AG09309 (cell line): ENCODE results near the gene GNB1.
A peak's percentile ranks its signal among the peaks of the same experiment; 100 is the strongest.

ENCODE experiments used
- DNase-seq: peaks from one replicate; pipeline ENCODE4 v3.0.0-alpha.2; 2010; ENCODE audit warnings: low read depth
- H3K4me3 ChIP-seq: 2 replicates; pipeline ENCODE4 v1.5.1; 2011; ENCODE audit warnings: mild to moderate bottlenecking, low read depth, low read length, moderate library complexity; ENCODE audit not compliant: control insufficient read depth
- TF ChIP-seq, protein P1 (sequence below): IDR thresholded peaks from 2 replicates; pipeline ENCODE4 v1.5.1; 2011; ENCODE audit warnings: mild to moderate bottlenecking, low read depth, low read length, inconsistent platforms; ENCODE audit not compliant: insufficient read depth, control insufficient read depth; ENCODE audit errors: missing control alignments

Gene GNB1

DNA sequence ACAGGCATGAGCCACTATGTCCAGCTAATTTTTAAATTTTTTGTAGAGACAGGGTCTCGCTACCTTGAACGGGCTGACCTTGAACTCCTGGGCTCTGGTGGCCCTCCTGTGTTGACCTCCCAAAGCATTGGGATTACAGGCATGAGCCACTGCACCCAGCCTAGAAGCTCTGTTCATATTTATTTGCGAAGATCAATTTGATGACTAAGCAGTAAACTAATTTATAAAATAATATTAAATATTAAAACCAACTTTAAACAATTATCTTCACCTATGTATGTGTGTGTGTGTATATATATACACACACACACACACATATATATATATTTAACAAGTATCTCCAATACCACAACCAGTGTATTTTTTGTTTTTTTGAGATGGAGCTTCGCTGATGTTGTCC, 117.0 kb downstream of the GNB1 start:
- DNase-seq, result no peak
- no peak overlapping the region for H3K4me3 ChIP-seq
- TF ChIP-seq, protein P1, sequence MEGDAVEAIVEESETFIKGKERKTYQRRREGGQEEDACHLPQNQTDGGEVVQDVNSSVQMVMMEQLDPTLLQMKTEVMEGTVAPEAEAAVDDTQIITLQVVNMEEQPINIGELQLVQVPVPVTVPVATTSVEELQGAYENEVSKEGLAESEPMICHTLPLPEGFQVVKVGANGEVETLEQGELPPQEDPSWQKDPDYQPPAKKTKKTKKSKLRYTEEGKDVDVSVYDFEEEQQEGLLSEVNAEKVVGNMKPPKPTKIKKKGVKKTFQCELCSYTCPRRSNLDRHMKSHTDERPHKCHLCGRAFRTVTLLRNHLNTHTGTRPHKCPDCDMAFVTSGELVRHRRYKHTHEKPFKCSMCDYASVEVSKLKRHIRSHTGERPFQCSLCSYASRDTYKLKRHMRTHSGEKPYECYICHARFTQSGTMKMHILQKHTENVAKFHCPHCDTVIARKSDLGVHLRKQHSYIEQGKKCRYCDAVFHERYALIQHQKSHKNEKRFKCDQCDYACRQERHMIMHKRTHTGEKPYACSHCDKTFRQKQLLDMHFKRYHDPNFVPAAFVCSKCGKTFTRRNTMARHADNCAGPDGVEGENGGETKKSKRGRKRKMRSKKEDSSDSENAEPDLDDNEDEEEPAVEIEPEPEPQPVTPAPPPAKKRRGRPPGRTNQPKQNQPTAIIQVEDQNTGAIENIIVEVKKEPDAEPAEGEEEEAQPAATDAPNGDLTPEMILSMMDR, result no peak

DNA sequence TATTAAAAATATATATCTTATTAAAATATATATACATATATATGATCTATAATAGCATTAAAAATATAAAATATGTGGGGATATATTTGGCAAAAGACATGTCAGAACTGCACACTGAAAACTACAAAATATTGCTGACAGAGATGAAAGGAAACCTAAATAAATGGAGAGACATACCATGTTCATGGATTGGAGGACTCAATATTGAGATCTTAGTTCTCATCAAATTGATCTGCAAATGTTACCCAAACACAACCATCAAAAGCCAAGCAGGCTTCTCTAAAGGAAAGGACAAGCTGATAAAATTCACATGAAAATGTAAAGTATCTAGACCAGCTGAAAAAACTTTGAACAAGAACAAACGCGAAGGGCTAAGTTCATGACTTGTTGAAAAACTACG, 119.8 kb downstream of the GNB1 start:
- TF ChIP-seq, protein P1, result no peak
- H3K4me3 ChIP-seq, result no peak overlapping the region
- DNase-seq, result no peak

GRCh38 chr1:1770102-1770501, 120.8 kb downstream of the GNB1 start:
- TF ChIP-seq, protein P1, result no peak
- H3K4me3 ChIP-seq, result no peak overlapping the region
- no peak for DNase-seq

- TF ChIP-seq, protein P1, result no peak
- H3K4me3 ChIP-seq, result no peak overlapping the region
- DNase-seq, result no peak
These were observed 122.5 kb downstream of the GNB1 start for GRCh38 chr1:1768249-1768992.

DNA sequence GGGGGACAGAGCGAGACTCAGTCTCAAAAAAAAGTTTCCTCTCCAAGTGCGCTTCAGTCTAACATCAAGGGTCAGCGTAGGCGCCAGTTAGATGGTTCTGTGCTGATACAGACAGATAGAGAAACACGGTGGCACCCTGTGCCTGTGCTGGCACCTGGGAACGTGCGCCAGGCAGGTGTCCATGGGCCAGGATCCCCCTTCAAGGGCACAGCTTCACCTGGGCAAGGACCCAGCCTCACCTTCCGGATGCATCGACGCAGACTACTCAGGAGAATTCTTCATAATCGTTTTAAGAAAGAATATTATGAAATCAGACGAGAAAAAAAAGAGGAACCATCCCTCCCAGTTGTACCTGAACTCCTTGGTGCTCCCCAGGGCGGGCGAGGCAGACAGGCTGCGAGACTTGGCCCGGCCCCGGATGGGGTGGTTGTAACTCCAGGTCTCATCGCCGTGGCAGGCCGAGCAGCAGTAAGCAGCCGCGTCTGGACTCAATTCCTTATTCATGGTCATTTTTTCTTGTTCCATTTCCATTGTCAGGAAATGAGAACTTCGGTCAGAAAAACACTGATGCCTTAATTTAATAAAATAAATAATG, 125.9 kb downstream of the GNB1 start:
- no peak for DNase-seq
- TF ChIP-seq, protein P1, result no peak
- H3K4me3 ChIP-seq, result no peak overlapping the region

- TF ChIP-seq, protein P1, result peak; percentile 13
- DNase-seq, result peak; percentile 16
- no peak overlapping the region for H3K4me3 ChIP-seq
These were observed 126.9 kb downstream of the GNB1 start for GRCh38 chr1:1763657-1764621.
